ELR (cell line): ENCODE data around the gene LONP2.
"Not testable (repeated sequence)": the region's sequence is repeated elsewhere in the genome, so short reads cannot be mapped to it uniquely, and the experiment has no call there.

Experiments used
- DNase-seq: peaks from one replicate; pipeline ENCODE4 v3.0.0-alpha.2; 2015; ENCODE audit warnings: low read depth

The LONP2 gene

DNA sequence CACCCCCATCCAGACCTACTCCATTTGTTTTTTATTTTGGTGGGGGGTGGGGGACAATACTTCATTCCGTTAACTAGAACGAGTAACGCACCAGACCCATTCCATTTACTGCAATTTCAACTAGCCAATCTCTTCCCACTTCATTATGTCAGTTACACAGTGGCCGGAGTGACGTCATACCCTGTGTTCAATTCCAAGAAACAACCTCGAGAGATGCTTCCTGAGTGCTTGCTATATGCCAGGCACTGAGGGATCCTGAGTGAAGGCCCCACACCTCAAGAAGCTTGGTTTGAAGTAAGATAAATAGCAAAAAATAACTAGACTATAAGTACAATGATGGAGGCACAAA, 150.2 kb downstream of the LONP2 start:
- no peak for DNase-seq

DNA sequence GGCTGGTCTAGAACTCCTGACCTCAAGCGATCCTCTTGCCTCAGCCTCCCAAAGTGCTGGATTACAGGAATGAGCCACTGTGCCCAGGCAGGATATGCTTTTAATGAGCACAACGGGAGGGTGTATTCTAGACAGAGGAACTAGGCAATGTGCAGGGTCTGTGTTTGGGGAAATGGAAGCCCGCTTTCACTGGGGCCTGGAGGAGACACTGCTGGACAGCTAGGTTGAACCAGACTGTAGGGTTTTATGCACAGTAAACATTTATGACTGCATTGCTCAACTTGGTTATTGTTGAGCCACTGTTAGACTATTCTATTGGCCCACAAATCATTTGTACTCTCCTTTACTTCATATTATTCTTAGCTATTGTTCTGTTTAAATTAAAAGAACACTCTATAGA, 151.3 kb downstream of the LONP2 start:
- no peak for DNase-seq

DNA sequence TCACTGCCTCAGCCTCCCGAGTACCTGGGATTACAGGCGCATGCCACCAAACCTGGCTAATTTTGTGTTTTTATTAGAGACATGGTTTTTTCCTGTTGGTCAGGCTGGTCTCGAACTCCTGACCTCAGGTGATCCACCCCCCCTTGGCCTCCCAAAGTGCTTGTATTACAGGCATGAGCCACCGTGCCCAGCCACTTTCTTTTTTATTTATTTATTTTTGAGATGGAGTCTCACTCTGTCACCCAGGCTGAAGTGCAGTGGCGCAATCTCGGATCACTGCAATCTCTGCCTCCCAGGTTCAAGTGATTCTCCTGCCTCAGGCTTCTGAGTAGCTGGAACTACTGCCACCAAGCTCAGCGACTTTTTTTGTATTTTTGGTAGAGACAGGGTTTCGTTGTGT, 158.4 kb downstream of the LONP2 start:
- not testable (repeated sequence) for DNase-seq

DNA sequence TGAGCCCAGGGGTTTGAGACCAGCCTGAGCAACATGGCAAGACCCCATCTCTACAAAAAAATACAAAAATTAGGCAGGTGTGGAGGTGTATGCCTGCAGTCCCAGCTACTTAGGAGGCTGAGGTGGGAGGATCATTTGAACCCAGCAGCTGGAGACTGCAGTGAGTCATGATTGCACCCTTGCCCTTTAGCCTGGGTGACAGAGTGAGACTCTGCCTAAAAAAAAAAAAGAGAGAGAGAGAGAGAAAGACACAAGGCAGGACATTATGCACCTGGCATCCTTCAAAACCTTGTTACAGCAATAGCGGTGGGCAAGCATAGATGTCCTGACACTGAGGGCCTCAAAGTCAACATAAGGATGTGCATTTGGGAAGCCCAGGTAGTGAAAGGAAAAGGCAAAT, 161.1 kb downstream of the LONP2 start:
- DNase-seq, result no peak

DNA sequence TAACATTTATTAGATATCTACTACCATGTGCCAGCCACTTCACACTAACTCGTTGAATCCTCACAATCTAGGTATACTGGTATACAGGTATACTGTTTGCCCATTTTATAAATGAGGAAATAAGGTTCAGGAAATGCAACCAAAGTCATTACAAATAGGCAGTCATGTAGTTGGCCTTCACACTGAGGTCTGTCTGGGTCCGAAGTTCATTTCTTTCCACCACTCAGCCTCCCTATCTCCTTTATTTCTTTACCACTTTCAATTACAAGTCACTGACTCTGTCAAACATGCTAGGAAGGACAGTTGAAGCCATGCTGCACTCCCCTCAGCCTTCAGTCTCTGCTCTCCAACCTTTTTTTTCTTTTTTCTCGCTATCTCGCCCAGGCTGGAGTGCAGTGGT, 161.8 kb downstream of the LONP2 start:
- no peak for DNase-seq
